Ishikawa (cell line): ENCODE measurements around the gene HSF5.

ENCODE experiments used
- CEBPB ChIP-seq: IDR thresholded peaks from 2 replicates; pipeline ENCODE4 v1.6.1; 2012
- CREB1 ChIP-seq: IDR thresholded peaks from 2 replicates; pipeline ENCODE4 v1.6.1; 2012; ENCODE audit warnings: low read depth
- EGR1 ChIP-seq: IDR thresholded peaks from 2 replicates; pipeline ENCODE4 v1.6.1; 2012
- EP300 ChIP-seq: IDR thresholded peaks from 2 replicates; pipeline ENCODE4 v1.6.1; 2012; ENCODE audit warnings: borderline replicate concordance
- FOXM1 ChIP-seq: IDR thresholded peaks from 2 replicates; pipeline ENCODE4 v1.6.1; 2012; ENCODE audit warnings: low read depth, borderline replicate concordance
- NFIC ChIP-seq: IDR thresholded peaks from 2 replicates; pipeline ENCODE4 v1.6.1; 2012
- RAD21 ChIP-seq: IDR thresholded peaks from 2 replicates; pipeline ENCODE4 v1.6.1; 2012; ENCODE audit warnings: low read depth
- TAF1 ChIP-seq: IDR thresholded peaks from 2 replicates; pipeline ENCODE4 v1.6.1; 2012; ENCODE audit warnings: low read depth, mild to moderate bottlenecking
- TCF12 ChIP-seq: IDR thresholded peaks from 2 replicates; pipeline ENCODE4 v1.6.1; 2012; ENCODE audit warnings: low read depth
- TEAD4 ChIP-seq: IDR thresholded peaks from 2 replicates; pipeline ENCODE4 v1.6.1; 2012
- YY1 ChIP-seq: IDR thresholded peaks from 2 replicates; pipeline ENCODE4 v1.6.1; 2012; ENCODE audit warnings: low read depth
- ZBTB7A ChIP-seq: IDR thresholded peaks from 2 replicates; pipeline ENCODE4 v1.6.1; 2012; ENCODE audit warnings: low read depth
- TF ChIP-seq, protein P1 (sequence below): IDR thresholded peaks from 2 replicates; pipeline ENCODE4 v1.6.1; 2012
- TF ChIP-seq, protein P2 (sequence below): IDR thresholded peaks from 2 replicates; pipeline ENCODE4 v1.6.1; 2012
- TF ChIP-seq, protein P3 (sequence below): IDR thresholded peaks from 2 replicates; pipeline ENCODE4 v1.6.1; 2012; ENCODE audit warnings: low read depth, mild to moderate bottlenecking

The HSF5 gene

DNA sequence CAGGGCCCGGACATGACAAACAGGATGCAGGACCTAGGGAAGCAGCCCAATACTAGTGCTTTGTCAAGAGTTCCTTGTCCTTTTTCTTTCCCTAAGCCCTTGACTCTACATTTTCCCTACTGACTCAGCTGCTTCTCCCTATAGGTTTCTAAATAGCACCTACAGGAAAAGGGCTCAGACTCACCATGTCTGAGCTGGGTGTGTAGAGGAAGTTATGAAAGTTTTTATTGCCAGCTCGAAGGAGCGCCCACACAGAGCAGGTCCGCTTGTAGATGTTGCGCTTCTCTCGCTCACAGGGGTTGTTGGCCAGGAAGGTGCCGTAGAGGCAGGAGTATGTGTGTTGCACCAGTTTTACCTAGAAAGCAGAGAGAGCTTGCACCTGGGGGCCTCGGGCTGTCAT lies 15.7 kb upstream of the HSF5 start:
- TF ChIP-seq ZBTB7A: no peak
- TF ChIP-seq EP300: no peak
- TF ChIP-seq, protein P1, sequence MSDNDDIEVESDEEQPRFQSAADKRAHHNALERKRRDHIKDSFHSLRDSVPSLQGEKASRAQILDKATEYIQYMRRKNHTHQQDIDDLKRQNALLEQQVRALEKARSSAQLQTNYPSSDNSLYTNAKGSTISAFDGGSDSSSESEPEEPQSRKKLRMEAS: no peak
- TF ChIP-seq TAF1: no peak
- TF ChIP-seq, protein P2, sequence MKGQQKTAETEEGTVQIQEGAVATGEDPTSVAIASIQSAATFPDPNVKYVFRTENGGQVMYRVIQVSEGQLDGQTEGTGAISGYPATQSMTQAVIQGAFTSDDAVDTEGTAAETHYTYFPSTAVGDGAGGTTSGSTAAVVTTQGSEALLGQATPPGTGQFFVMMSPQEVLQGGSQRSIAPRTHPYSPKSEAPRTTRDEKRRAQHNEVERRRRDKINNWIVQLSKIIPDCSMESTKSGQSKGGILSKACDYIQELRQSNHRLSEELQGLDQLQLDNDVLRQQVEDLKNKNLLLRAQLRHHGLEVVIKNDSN: no peak
- TF ChIP-seq CREB1: no peak
- TF ChIP-seq TCF12: no peak

DNA sequence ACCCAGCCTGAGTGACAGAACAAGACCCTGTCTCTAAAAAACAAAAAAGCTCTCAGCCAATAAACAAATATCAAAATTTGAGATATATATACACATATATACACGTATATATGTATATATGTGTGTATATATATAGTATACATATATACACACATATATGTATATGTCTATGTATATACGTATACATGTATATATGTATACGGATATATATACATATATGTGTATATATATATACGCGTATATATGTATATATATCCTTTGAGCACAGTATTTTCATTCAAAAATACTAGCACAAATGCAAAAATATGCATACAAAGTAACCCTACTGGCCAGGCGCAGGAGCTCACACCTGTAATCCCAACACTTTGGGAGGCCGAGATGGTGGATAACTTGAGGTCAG lies 13.2 kb upstream of the HSF5 start:
- TF ChIP-seq ZBTB7A (no peak), EP300 (no peak), TCF12 (no peak)

DNA sequence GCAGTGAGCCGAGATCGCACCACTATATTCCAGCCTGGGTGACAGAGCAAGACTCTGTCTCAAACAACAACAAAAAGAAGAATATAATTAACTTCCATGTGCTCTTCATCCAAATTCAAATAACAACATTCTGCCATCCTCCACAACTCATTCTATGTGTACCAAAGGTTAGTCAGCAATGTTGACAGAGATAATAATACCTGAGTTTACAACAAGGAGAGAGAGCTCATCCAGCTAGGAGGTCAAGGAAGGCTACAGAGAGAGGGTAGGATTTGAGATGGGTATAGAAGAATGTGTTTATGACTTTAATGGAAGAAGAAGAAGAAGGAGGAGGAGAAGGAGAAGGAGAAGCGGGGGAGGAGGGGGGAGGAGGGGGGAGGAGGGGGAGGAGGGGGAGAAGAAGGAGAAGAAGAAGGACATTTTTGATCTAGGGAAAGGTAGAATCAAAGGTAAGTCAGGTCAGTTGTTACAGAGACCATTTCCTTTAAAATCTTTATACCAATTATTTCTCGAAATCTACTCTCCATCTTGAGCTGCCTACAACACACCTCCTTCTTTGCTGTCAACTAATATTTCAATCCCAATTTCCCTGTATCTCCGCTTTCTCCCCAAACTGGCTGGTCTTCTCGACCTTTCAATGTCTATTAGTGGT lies 10.1 kb upstream of the HSF5 start:
- TF ChIP-seq, protein P3, sequence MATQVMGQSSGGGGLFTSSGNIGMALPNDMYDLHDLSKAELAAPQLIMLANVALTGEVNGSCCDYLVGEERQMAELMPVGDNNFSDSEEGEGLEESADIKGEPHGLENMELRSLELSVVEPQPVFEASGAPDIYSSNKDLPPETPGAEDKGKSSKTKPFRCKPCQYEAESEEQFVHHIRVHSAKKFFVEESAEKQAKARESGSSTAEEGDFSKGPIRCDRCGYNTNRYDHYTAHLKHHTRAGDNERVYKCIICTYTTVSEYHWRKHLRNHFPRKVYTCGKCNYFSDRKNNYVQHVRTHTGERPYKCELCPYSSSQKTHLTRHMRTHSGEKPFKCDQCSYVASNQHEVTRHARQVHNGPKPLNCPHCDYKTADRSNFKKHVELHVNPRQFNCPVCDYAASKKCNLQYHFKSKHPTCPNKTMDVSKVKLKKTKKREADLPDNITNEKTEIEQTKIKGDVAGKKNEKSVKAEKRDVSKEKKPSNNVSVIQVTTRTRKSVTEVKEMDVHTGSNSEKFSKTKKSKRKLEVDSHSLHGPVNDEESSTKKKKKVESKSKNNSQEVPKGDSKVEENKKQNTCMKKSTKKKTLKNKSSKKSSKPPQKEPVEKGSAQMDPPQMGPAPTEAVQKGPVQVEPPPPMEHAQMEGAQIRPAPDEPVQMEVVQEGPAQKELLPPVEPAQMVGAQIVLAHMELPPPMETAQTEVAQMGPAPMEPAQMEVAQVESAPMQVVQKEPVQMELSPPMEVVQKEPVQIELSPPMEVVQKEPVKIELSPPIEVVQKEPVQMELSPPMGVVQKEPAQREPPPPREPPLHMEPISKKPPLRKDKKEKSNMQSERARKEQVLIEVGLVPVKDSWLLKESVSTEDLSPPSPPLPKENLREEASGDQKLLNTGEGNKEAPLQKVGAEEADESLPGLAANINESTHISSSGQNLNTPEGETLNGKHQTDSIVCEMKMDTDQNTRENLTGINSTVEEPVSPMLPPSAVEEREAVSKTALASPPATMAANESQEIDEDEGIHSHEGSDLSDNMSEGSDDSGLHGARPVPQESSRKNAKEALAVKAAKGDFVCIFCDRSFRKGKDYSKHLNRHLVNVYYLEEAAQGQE: no peak
- TF ChIP-seq NFIC: no peak
- TF ChIP-seq, protein P1: no peak
- TF ChIP-seq YY1: no peak
- TF ChIP-seq TAF1: no peak
- TF ChIP-seq FOXM1: no peak
- TF ChIP-seq TEAD4: no peak
- TF ChIP-seq EP300: no peak
- TF ChIP-seq TCF12: no peak
- TF ChIP-seq ZBTB7A: no peak
- TF ChIP-seq EGR1: no peak
- no peak for TF ChIP-seq CREB1
- TF ChIP-seq CEBPB: no peak
- TF ChIP-seq, protein P2: no peak
- no peak for TF ChIP-seq RAD21

DNA sequence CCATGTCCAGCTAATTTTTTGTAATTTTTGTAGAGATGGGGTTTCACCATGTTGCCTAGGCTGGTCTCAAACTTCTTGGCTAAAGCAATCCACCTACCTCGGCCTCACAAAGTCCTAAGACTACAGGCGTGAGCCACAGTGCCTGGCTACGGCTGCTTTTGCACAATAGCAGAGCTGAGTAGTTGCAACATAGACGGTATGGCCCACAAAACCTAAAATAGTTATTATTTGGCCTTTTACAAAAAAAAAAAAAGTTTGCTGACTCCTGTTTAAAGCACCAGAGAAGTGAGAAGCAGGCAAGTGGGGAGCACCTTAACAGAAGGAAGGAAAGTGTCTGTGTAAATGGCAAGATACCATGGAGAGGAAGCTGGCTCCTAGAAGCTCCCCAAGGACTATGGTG lies 5.3 kb upstream of the HSF5 start:
- TF ChIP-seq RAD21 (no peak), TEAD4 (no peak), EP300 (no peak), CREB1 (no peak), ZBTB7A (no peak), FOXM1 (no peak), CEBPB (no peak), NFIC (no peak), TAF1 (no peak), YY1 (no peak), EGR1 (no peak), TCF12 (no peak)
- TF ChIP-seq, protein P1: no peak
- TF ChIP-seq, protein P2: no peak
- TF ChIP-seq, protein P3: no peak

DNA sequence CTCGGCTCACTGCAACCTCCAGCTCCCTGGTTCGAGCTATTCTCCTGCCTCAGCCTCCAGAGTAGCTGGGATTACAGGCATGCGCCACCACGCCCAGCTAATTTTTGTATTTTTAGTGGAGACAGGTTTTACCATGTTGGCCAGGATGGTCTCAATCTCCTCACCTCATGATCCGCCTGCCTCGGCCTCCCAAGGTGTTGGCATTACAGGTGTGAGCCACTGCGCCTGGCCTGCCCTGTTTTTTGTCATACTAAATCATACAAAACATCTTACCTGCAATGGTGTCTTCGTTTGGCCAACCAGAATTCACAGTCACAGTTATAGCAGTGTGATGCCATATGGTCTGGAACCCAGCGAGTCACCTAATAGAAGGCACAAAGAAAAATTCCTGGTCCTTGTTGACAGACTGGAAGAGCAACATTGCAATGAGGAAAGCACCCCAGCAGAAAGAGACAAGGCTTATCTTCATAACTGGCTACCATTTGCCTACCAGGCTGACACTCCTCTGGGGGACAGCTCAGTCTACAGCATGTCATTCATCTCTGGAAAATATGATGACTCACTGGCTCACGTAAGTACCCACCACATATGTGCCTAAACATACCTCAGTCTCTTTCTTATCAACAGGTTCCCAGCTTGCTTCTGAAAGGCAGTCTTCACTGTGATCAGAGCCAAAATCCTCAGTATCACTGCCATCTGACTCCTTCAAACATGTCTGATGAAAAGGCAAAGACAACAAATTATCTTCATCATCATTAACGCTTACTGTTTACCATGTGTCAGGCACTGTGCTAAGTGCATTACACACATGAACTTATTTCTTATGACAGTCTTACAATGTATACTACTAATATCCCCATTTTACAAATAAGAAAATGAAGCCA lies 4.3 kb upstream of the HSF5 start:
- TF ChIP-seq RAD21: no peak
